GDM1 (cell line): ENCODE results near the gene COBL.
"Not testable (repeated sequence)": the region's sequence is repeated elsewhere in the genome, so short reads cannot be mapped to it uniquely, and the experiment has no call there.

Experiments
- DNase-seq: peaks from one replicate; lab custom pipeline; 2025; lab: John Stamatoyannopoulos, UW

The COBL gene

GRCh38 chr7:51000956-51001355, 315.7 kb downstream of the COBL start:
- DNase-seq, result no peak

GRCh38 chr7:50994753-50995319, 321.8 kb downstream of the COBL start:
- no peak for DNase-seq

- not testable (repeated sequence) for DNase-seq
These were observed 326.4 kb downstream of the COBL start for GRCh38 chr7:50990214-50990613.

GRCh38 chr7:50988988-50989387, 327.6 kb downstream of the COBL start:
- DNase-seq, result no peak

GRCh38 chr7:50988465-50988864, 328.1 kb downstream of the COBL start:
- no peak for DNase-seq

- no peak for DNase-seq
These were observed 331.5 kb downstream of the COBL start for GRCh38 chr7:50985096-50985495.

GRCh38 chr7:50983850-50984249, 332.8 kb downstream of the COBL start:
- no peak for DNase-seq

- no peak for DNase-seq
These were observed 334.0 kb downstream of the COBL start for GRCh38 chr7:50982626-50983025.

GRCh38 chr7:50981743-50982142, 334.9 kb downstream of the COBL start:
- DNase-seq, result no peak

GRCh38 chr7:50980411-50980810, 336.2 kb downstream of the COBL start:
- DNase-seq, result no peak

- DNase-seq, result no peak
These were observed 337.9 kb downstream of the COBL start for GRCh38 chr7:50978633-50979215.

- DNase-seq, result no peak
These were observed 339.2 kb downstream of the COBL start for GRCh38 chr7:50977421-50977820.

GRCh38 chr7:50976064-50976463, 340.5 kb downstream of the COBL start:
- DNase-seq, result no peak

- DNase-seq, result no peak
These were observed 342.4 kb downstream of the COBL start for GRCh38 chr7:50974240-50974639.

- no peak for DNase-seq
These were observed 342.8 kb downstream of the COBL start for GRCh38 chr7:50973814-50974213.

GRCh38 chr7:50970092-50970491, 346.5 kb downstream of the COBL start:
- DNase-seq, result no peak
